OCI-LY1 (cell line): Measurements from ENCODE around the gene BRIP1.

Experiments used
- H2AFZ ChIP-seq: fragments of 200-600 bp; sonication (generic), shearing (Covaris generic); 2 replicates; pipeline ENCODE4 v1.6.0; 2014; ENCODE audit warnings: antibody characterized with exemption, mild to moderate bottlenecking, low read length
- H3F3A ChIP-seq: fragments of 200-600 bp; sonication (generic), shearing (Covaris generic); 2 replicates; pipeline ENCODE4 v1.6.0; 2014; ENCODE audit warnings: mild to moderate bottlenecking, antibody characterized with exemption, low read length, moderate library complexity; ENCODE audit not compliant: insufficient read depth
- H3K27ac ChIP-seq: fragments of 200-600 bp; sonication (generic); 2 replicates; pipeline ENCODE4 v1.5.1; 2014; ENCODE audit warnings: low read length, mixed run types, mild to moderate bottlenecking, low read depth; ENCODE audit not compliant: poor library complexity, severe bottlenecking
- H3K27me3 ChIP-seq: fragments of 200-600 bp; sonication (generic); 2 replicates; pipeline ENCODE4 v1.6.0; 2014; ENCODE audit warnings: antibody characterized with exemption, mild to moderate bottlenecking, low read length, moderate library complexity; ENCODE audit not compliant: insufficient read depth
- H3K36me3 ChIP-seq: fragments of 200-600 bp; sonication (generic); 2 replicates; pipeline ENCODE4 v1.6.1; 2014; ENCODE audit warnings: mild to moderate bottlenecking, antibody characterized with exemption, low read length, moderate library complexity, mixed read lengths; ENCODE audit not compliant: insufficient read depth
- H3K4me1 ChIP-seq: fragments of 200-600 bp; sonication (generic); 2 replicates; pipeline ENCODE4 v1.5.1; 2014; ENCODE audit warnings: mild to moderate bottlenecking, low read length, moderate library complexity; ENCODE audit not compliant: insufficient read depth, severe bottlenecking
- H3K4me2 ChIP-seq: fragments of 200-600 bp; sonication (generic), shearing (Covaris generic); 2 replicates; pipeline ENCODE4 v1.6.1; 2014; ENCODE audit warnings: low read length
- H3K4me3 ChIP-seq: fragments of 200-600 bp; sonication (generic); 2 replicates; pipeline ENCODE4 v1.5.1; 2014; ENCODE audit warnings: low read length, low read depth, mild to moderate bottlenecking, mixed read lengths; ENCODE audit not compliant: poor library complexity, severe bottlenecking
- H3K79me2 ChIP-seq: fragments of 200-600 bp; shearing (Covaris generic); 2 replicates; pipeline ENCODE4 v1.6.1; 2016; ENCODE audit warnings: mixed run types, low read length, mixed read lengths; ENCODE audit not compliant: insufficient read depth
- H3K9ac ChIP-seq: fragments of 200-600 bp; sonication (generic), shearing (Covaris generic); 2 replicates; pipeline ENCODE4 v1.6.1; 2014; ENCODE audit warnings: mild to moderate bottlenecking, low read length, mixed read lengths
- H3K9me2 ChIP-seq: fragments of 200-600 bp; sonication (generic), shearing (Covaris generic); 2 replicates; pipeline ENCODE4 v1.6.1; 2014; ENCODE audit warnings: low read depth, mild to moderate bottlenecking, low read length, mixed read lengths
- H3K9me3 ChIP-seq: fragments of 200-600 bp; shearing (Covaris generic); 2 replicates; pipeline ENCODE4 v1.6.1; 2014; ENCODE audit warnings: low read length, mixed read lengths
- H4K20me1 ChIP-seq: fragments of 200-600 bp; sonication (generic), shearing (Covaris generic); 2 replicates; pipeline ENCODE4 v1.6.0; 2016; ENCODE audit warnings: mild to moderate bottlenecking, low read length; ENCODE audit not compliant: insufficient read depth
- CTCF ChIP-seq: fragments of 200-600 bp; sonication (generic), shearing (Covaris generic); IDR thresholded peaks from 2 replicates; pipeline ENCODE4 v1.5.1; 2017; ENCODE audit warnings: mild to moderate bottlenecking, antibody characterized with exemption, low read length, moderate library complexity, mixed read lengths
- EZH2 ChIP-seq: fragments of 200-600 bp; sonication (generic), shearing (Covaris generic); IDR thresholded peaks from 2 replicates; pipeline ENCODE4 v1.8.0; 2017; ENCODE audit warnings: borderline replicate concordance, mixed run types, mild to moderate bottlenecking, antibody characterized with exemption, low read length, moderate library complexity, mixed read lengths

The BRIP1 gene

GRCh38 chr17:61803796-61804195, 59.5 kb downstream of the BRIP1 start:
- no peaks in the 10 kb centered on the region for H4K20me1 ChIP-seq
- no peak overlapping the region for H3K27ac ChIP-seq
- no peaks in the 10 kb centered on the region for H3K9me3 ChIP-seq
- TF ChIP-seq EZH2 = no peak
- no peak for TF ChIP-seq CTCF
- no peak overlapping the region for H3K4me2 ChIP-seq
- no peaks in the 10 kb centered on the region; the same call in 1 of the 2 replicates for H3K79me2 ChIP-seq
- H2AFZ ChIP-seq = no peak overlapping the region
- H3K9ac ChIP-seq = no peak overlapping the region
- peaks cover 43% of the 10 kb centered on the region for H3K36me3 ChIP-seq
- H3K9me2 ChIP-seq = no peaks in the 10 kb centered on the region
- H3K4me3 ChIP-seq = no peak overlapping the region
- H3F3A ChIP-seq = no peaks in the 10 kb centered on the region
- H3K27me3 ChIP-seq = no peaks in the 10 kb centered on the region
- no peaks in the 10 kb centered on the region for H3K4me1 ChIP-seq

GRCh38 chr17:61803216-61803615, 60.1 kb downstream of the BRIP1 start:
- Histone ChIP-seq H2AFZ (no peak overlapping the region), H3K27ac (no peak overlapping the region), H3K4me2 (no peak overlapping the region), H3K27me3 (no peaks in the 10 kb centered on the region), H3F3A (no peaks in the 10 kb centered on the region), H3K4me3 (no peak overlapping the region), H3K9ac (no peak overlapping the region), H3K4me1 (no peaks in the 10 kb centered on the region), H3K9me2 (no peaks in the 10 kb centered on the region), H3K79me2 (no peaks in the 10 kb centered on the region; the same call in 1 of the 2 replicates), H3K9me3 (no peaks in the 10 kb centered on the region), H3K36me3 (peaks cover 43% of the 10 kb centered on the region), H4K20me1 (no peaks in the 10 kb centered on the region)
- TF ChIP-seq CTCF = no peak
- TF ChIP-seq EZH2 = no peak

- H3K27me3 ChIP-seq = no peaks in the 10 kb centered on the region
- H4K20me1 ChIP-seq = no peaks in the 10 kb centered on the region
- H3F3A ChIP-seq = no peaks in the 10 kb centered on the region
- H3K79me2 ChIP-seq = no peaks in the 10 kb centered on the region; the same call in 1 of the 2 replicates
- H3K27ac ChIP-seq = no peak overlapping the region
- no peak overlapping the region for H3K4me2 ChIP-seq
- no peak overlapping the region for H2AFZ ChIP-seq
- H3K9me2 ChIP-seq = no peaks in the 10 kb centered on the region
- H3K4me3 ChIP-seq = no peak overlapping the region
- peaks cover 72% of the 10 kb centered on the region for H3K36me3 ChIP-seq
- no peaks in the 10 kb centered on the region for H3K4me1 ChIP-seq
- no peak overlapping the region for H3K9ac ChIP-seq
- no peak for TF ChIP-seq EZH2
- no peak for TF ChIP-seq CTCF
- H3K9me3 ChIP-seq = no peaks in the 10 kb centered on the region
These were observed 63.4 kb downstream of the BRIP1 start for GRCh38 chr17:61799812-61800484.
